Small intestine (tissue), 7 donors: ENCODE data around the gene PEAK1. TPM values are rescaled to one million over a fixed set of nuclear protein-coding genes. Genes with fewer than 3 reads are reported as not detected.
"Not testable (repeated sequence)": the region's sequence is repeated elsewhere in the genome, so short reads cannot be mapped to it uniquely, and the experiment has no call there.

ENCODE experiments used
- DNase-seq, 2 donors: peaks; one replicate each; pipeline versions ENCODE4 v3.0.0 to v3.0.0-alpha.2; 2013
- FAIRE-seq: peaks from 2 replicates; lab custom pipeline; 2012; peaks lifted over from hg19 to GRCh38; lab: Jason Lieb, UNC
- H3K27ac ChIP-seq, 3 donors: one replicate each; pipeline ENCODE4 v1.5.1; 2013; ENCODE audit warnings: low read length in 2 of 3, mild to moderate bottlenecking in 2 of 3, control low read depth in 1 of 3, inconsistent platforms in 1 of 3, low read depth in 1 of 3, moderate library complexity in 1 of 3
- H3K27me3 ChIP-seq, 3 donors: one replicate each; pipeline ENCODE4 v1.6.1; 2013; ENCODE audit warnings: low read length in 3 of 3, inconsistent platforms in 1 of 3; ENCODE audit not compliant: control insufficient read depth in 3 of 3, insufficient read depth in 3 of 3
- H3K36me3 ChIP-seq, 3 donors: one replicate each; pipeline ENCODE4 v1.6.1; 2013; ENCODE audit warnings: low read length in 3 of 3, inconsistent platforms in 1 of 3, low read depth in 1 of 3, mild to moderate bottlenecking in 1 of 3, moderate library complexity in 1 of 3; ENCODE audit not compliant: control insufficient read depth in 3 of 3, insufficient read depth in 2 of 3
- H3K4me1 ChIP-seq, 3 donors: one replicate each; pipeline ENCODE4 v1.6.1; 2013; ENCODE audit warnings: low read length in 2 of 3, inconsistent platforms in 1 of 3, low read depth in 1 of 3, mild to moderate bottlenecking in 1 of 3, moderate library complexity in 1 of 3; ENCODE audit not compliant: control insufficient read depth in 3 of 3, insufficient read depth in 2 of 3
- H3K4me3 ChIP-seq, 3 donors: one replicate each; pipeline ENCODE4 v1.5.1; 2013; ENCODE audit warnings: low read length in 3 of 3, control low read depth in 1 of 3, inconsistent platforms in 1 of 3, low read depth in 1 of 3, mild to moderate bottlenecking in 1 of 3, moderate library complexity in 1 of 3
- H3K9me3 ChIP-seq, 2 donors: one replicate each; pipeline ENCODE4 v1.6.1; 2013; ENCODE audit warnings: low read depth in 1 of 2, low read length in 1 of 2; ENCODE audit not compliant: control insufficient read depth in 2 of 2, insufficient read depth in 1 of 2
- WGBS, 3 donors: extraction: QIAGEN DNeasy Blood & Tissue Kit; methylation state at CpG; one replicate each; pipeline ENCODE4 v1.1.7; 2013; 5-methylcytosine and 5-hydroxymethylcytosine counted together
- polyA plus RNA-seq, 4 donors: library from polyadenylated mRNA; stranded (reverse) in 3 of 4; unstranded in 1 of 4; fragments of 200-250 nt in 3 of 4; fragments of 120-200 nt in 1 of 4; gene quantifications; one replicate each; pipeline versions ENCODE4 v1.2.1 to v1.2.3, GENCODE V29; 2013
- donor health status: healthy with polysubstance abuse.
- donor health status: control.
- donor health status: control.
- donor health status: Bipolar disorder and iron deficiency.
- donor health status: healthy.

The PEAK1 gene
- polyA plus RNA-seq, 4 donors, result 1.4 to 24.8 (median 5.3) TPM

DNA sequence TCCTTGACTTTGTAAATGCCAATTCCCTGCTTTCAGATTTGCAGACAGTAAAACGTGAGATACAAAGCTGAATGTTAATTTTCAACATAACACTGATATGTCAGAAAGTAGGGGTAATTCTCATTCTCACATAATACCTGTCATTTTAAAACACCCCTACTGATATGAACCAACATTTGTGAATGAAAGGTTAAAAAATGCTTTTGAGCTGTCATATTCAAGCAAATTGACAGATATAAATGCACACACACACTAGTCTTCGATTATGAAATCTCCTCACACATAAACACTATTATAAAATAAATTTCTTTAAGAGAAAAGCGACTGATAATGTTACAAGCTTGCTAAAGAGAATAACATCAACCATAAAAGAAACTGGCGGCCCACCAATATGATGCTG is 128.8 kb downstream of the PEAK1 start:
- no peaks in the 10 kb centered on the region for H3K27me3 ChIP-seq
- H3K4me1 ChIP-seq, result no peaks in the 10 kb centered on the region
- DNase-seq (no peak), FAIRE-seq (no peak)
- H3K4me3 ChIP-seq, result no peak overlapping the region
- no peaks in the 10 kb centered on the region for H3K36me3 ChIP-seq
- H3K27ac ChIP-seq, result no peak overlapping the region
- no peaks in the 10 kb centered on the region for H3K9me3 ChIP-seq
- 87 to 93% (median 89%) methylated on average over 4 of the region's 4 CpGs for WGBS, 3 donors

DNA sequence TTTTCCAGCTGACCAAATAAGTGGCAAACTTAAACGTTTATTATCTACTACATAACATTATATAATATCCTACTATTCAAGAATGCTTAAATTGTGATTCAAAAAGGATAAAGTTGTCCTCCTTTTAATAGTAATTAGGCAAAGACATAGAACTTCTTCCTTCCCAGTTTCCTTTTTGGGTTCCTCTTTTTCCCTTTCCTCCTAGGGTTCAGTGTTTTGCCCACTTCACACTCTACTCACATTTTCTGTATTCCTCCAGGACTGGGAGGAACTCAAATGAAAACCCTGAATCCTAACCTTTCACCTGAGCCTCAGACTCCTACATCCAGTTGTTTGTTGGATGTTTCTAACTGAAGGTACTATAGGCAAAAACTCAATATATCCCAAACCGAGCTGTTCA is 132.5 kb downstream of the PEAK1 start:
- no peak for FAIRE-seq
- 72 to 85% (median 79%) methylated on average over 2 of the region's 2 CpGs for WGBS, 3 donors

DNA sequence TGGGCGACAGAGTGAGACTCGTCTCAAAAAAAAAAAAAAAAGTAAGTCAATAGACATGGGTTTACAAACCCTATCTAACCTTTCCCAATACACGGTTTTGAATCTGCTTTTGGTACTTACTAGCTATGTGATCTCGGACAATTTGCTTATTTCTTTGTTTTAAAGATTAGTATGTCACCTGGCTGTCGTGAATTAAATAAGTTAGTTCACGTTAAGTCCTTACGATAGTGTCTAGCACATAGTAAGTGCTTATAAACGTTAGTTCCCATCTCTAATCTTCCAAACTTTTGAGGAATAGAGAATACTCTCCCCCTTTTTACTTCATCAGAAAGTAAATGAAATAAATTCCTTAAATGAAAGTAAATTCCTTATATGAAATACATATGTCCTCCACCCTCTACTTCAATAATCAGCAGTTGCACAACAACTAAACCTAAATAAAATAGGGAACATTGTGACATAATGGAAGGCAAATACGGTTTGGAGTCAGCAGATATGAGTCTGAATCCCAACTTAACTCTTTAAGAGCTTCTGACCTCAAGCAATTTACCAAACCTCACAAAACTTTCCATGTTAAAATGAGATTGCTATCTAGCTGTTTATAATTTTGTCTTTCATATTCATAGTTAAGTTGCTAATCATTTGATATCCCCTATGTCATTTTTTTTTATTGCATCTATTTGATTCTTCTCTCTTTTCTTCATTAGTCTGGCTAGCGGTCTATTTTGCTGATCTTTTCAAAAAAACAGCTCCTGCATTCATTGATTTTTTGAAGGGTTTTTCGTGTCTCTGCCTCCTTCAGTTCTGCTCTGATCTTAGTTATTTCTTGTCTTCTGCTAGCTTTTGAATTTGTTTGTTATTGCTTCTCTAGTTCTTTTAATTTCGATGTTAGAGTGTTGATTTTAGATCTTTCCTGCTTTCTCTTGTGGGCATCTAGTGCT is 134.6 kb downstream of the PEAK1 start:
- Histone ChIP-seq H3K4me1 (no peaks in the 10 kb centered on the region), H3K9me3 (no peaks in the 10 kb centered on the region), H3K4me3 (no peak overlapping the region), H3K27ac (no peak overlapping the region), H3K27me3 (no peaks in the 10 kb centered on the region), H3K36me3 (peaks cover 0 to 7% (median 2%) of the 10 kb centered on the region in 3 donors)
- FAIRE-seq (no peak), DNase-seq (no peak)
- 88 to 93% (median 92%) methylated on average over 12 of the region's 12 CpGs for WGBS, 3 donors

More for the DNA sequence above, 132.5 kb downstream of the PEAK1 start:
- Histone ChIP-seq H3K27me3 (no peaks in the 10 kb centered on the region), H3K4me3 (no peak overlapping the region), H3K27ac (no peak overlapping the region), H3K9me3 (no peaks in the 10 kb centered on the region), H3K36me3 (peaks cover 0 to 3% (median 2%) of the 10 kb centered on the region in 3 donors), H3K4me1 (no peaks in the 10 kb centered on the region)
- DNase-seq, result no peak

DNA sequence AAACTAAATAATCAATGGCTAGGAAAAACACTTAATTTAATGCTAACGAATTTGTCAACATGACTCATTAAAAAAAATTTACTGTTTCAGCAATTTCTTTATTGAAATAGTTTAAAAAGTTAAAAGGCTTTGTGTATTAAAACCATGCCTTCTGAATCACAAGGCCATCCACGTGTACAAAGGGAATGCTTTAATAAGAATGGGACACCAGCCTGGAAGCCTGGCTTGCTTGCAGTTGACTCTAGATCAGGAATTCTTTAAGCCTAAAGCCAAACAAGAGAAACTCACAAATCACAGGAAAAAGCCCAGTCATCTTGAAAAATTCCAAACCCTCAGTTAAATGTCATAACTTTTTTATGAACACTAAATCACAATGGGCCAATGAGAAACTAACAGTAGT is 137.6 kb downstream of the PEAK1 start:
- peak; percentile 23 for FAIRE-seq
- 68 to 88% (median 86%) methylated on average over 2 of the region's 2 CpGs for WGBS, 3 donors
- no peak for DNase-seq

DNA sequence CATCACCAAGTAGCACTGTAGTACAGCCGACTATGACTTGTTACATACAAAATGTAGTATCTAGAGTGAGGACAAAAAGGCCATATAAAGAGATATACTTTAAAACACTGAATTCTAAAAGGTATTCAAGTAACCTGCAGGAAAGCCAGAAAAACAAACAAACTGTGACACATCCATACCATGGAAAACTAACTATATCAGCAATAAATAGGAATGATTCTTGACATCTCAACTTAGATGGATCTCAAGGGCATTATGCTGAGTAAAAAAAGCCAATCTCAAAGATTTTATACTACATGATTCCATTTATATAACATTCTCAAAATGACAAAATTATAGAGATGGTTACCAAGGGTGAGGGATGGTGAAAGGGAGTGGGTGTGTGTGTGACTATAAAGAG is 143.0 kb downstream of the PEAK1 start:
- peaks cover 0 to 3% (median 2%) of the 10 kb centered on the region in 3 donors for H3K36me3 ChIP-seq
- no peaks in the 10 kb centered on the region for H3K27me3 ChIP-seq
- no peaks in the 10 kb centered on the region for H3K4me1 ChIP-seq
- no peak overlapping the region for H3K27ac ChIP-seq
- DNase-seq, result no peak
- no peak overlapping the region for H3K4me3 ChIP-seq
- 90 to 97% (median 95%) methylated on average over 1 of the region's 1 CpG for WGBS, 3 donors
- no peaks in the 10 kb centered on the region for H3K9me3 ChIP-seq
- no peak for FAIRE-seq

More for the DNA sequence above, 137.6 kb downstream of the PEAK1 start:
- H3K27me3 ChIP-seq, result no peaks in the 10 kb centered on the region
- H3K9me3 ChIP-seq, result no peaks in the 10 kb centered on the region
- H3K36me3 ChIP-seq, result peaks cover 2 to 7% (median 2%) of the 10 kb centered on the region in 3 donors
- no peaks in the 10 kb centered on the region for H3K4me1 ChIP-seq
- no peak overlapping the region for H3K27ac ChIP-seq
- H3K4me3 ChIP-seq, result no peak overlapping the region

DNA sequence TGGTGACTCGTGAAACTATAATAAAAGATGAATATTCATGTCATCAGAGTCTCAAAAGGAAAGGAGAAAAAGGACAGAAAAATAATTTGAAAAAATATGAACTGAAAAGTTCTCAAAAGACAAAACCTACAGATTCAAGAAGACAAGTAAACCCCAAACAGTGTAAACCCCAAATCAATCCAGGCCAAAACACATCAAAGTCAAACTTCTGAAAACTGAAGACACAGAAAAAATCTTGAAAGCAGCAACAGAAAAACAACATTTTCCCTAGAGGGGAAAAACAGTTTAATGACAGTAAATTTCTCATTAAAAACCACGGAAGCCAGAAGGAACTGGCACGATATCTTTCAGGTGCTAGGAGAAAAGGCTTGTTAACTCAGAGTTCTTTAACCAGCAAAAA is 143.8 kb downstream of the PEAK1 start:
- Histone ChIP-seq H3K4me3 (no peak overlapping the region), H3K27me3 (no peaks in the 10 kb centered on the region), H3K4me1 (no peaks in the 10 kb centered on the region), H3K36me3 (peaks cover 0 to 3% (median 2%) of the 10 kb centered on the region in 3 donors), H3K9me3 (no peaks in the 10 kb centered on the region), H3K27ac (no peak overlapping the region)
- DNase-seq (no peak), FAIRE-seq (no peak)
- 78 to 86% (median 80%) methylated on average over 3 of the region's 3 CpGs for WGBS, 3 donors

DNA sequence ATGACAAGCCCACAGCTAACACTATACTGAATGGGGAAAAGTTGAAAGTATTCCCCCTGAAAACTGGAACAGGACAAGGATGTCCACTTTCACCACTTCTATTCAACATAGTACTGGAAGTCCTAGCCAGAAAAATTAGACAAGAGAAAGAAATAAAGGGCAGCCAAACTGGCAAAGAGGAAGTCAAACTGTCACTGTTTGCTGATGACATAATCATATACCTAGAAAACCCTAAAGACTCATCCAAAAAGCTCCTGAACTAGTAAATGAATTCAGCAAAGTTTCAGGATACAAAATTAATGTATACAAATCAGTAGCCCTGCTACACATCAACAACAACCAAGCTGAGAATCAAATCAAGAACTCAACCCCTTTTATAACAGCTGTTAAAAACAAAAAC is 146.8 kb downstream of the PEAK1 start:
- not testable (repeated sequence) for H3K27ac ChIP-seq, FAIRE-seq, H3K4me3 ChIP-seq, H3K4me1 ChIP-seq, H3K27me3 ChIP-seq, DNase-seq, H3K36me3 ChIP-seq, H3K9me3 ChIP-seq

DNA sequence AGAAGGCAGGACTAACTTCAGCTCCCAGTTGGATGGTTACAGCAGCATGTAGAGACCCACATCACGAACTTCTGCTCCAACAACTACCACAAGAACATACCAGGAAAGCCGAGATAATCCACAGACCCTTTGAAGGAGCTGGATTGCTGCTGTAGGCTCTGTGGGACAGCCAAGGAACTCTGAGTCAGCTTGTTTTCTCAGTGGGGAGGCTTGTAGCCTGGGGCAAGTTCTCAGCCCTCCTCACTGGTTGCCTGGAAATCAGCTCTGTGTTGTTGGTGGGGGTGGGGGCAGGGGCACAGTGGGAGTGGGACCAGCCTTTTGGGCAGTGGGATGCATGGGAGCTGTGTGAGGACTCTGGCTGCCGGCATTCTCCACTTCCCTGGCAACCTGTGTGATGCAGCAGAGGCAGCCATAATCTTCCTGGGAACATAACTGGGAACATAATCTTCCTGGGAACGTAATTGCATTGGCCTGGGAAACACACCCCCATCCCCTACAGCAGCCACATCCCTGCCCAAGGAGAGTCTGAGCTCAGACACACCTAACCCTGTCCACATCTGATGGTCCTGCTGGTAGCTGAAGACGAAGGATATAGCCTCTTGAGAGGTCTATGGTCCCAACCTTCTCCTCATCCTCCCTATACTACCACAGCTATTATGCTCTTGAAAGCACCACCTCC is 153.1 kb downstream of the PEAK1 start:
- WGBS, 3 donors, result 92 to 95% (median 95%) methylated on average over 5 of the region's 5 CpGs
- Histone ChIP-seq H3K4me3 (no peak overlapping the region), H3K9me3 (no peaks in the 10 kb centered on the region), H3K27me3 (no peaks in the 10 kb centered on the region), H3K4me1 (no peaks in the 10 kb centered on the region), H3K27ac (no peak overlapping the region), H3K36me3 (no peaks in the 10 kb centered on the region)
- FAIRE-seq (no peak), DNase-seq (no peak)
